ENCODE results near the gene ZBTB20.
"Not testable (repeated sequence)": the region's sequence is repeated elsewhere in the genome, so short reads cannot be mapped to it uniquely, and the experiment has no call there.

Gene ZBTB20

GRCh38 chr3:115146418-115147328 is at the start of gene ZBTB20:
ZBTB20 (minus strand) TSS chr3:115147288.
- DNase-seq (ENCODE audit: low read depth in 2 of 2) = peak; percentile 33 to 45

- peak in 1 of 2 experiments; percentile 8 for DNase-seq (ENCODE audit: low read depth in 2 of 2)
These were observed 47.4 kb upstream of the ZBTB20 start for GRCh38 chr3:115194476-115194875.

GRCh38 chr3:115190747-115191146 is 43.7 kb upstream of the ZBTB20 start:
- no peak for DNase-seq (ENCODE audit: low read depth in 2 of 2)

GRCh38 chr3:115187149-115187757 is 40.2 kb upstream of the ZBTB20 start:
- no peak for DNase-seq (ENCODE audit: low read depth in 2 of 2)

GRCh38 chr3:115186351-115187148 is 39.5 kb upstream of the ZBTB20 start:
- DNase-seq (ENCODE audit: low read depth in 2 of 2) = no peak

GRCh38 chr3:115184859-115185572 is 37.9 kb upstream of the ZBTB20 start:
- DNase-seq (ENCODE audit: low read depth in 2 of 2) = not testable (repeated sequence)

- not testable (repeated sequence) for DNase-seq (ENCODE audit: low read depth in 2 of 2)
These were observed 31.8 kb upstream of the ZBTB20 start for GRCh38 chr3:115178930-115179329.

GRCh38 chr3:115169808-115170207 is 22.7 kb upstream of the ZBTB20 start:
- DNase-seq (ENCODE audit: low read depth in 2 of 2) = no peak

GRCh38 chr3:115165701-115166100 is 18.6 kb upstream of the ZBTB20 start:
- DNase-seq (ENCODE audit: low read depth in 2 of 2) = no peak

GRCh38 chr3:115165266-115165665 is 18.2 kb upstream of the ZBTB20 start:
- DNase-seq (ENCODE audit: low read depth in 2 of 2) = no peak

- no peak for DNase-seq (ENCODE audit: low read depth in 2 of 2)
These were observed 17.5 kb upstream of the ZBTB20 start for GRCh38 chr3:115164374-115165221.

- no peak for DNase-seq (ENCODE audit: low read depth in 2 of 2)
These were observed 15.7 kb upstream of the ZBTB20 start for GRCh38 chr3:115162759-115163158.

GRCh38 chr3:115161866-115162265 is 14.8 kb upstream of the ZBTB20 start:
- DNase-seq (ENCODE audit: low read depth in 2 of 2) = no peak

- DNase-seq (ENCODE audit: low read depth in 2 of 2) = no peak
These were observed 14.2 kb upstream of the ZBTB20 start for GRCh38 chr3:115161168-115161834.

- no peak for DNase-seq (ENCODE audit: low read depth in 2 of 2)
These were observed 13.2 kb upstream of the ZBTB20 start for GRCh38 chr3:115160295-115160694.

GRCh38 chr3:115156046-115156654 is 9.1 kb upstream of the ZBTB20 start:
- DNase-seq (ENCODE audit: low read depth in 2 of 2) = no peak

GRCh38 chr3:115154611-115155010 is 7.5 kb upstream of the ZBTB20 start:
- DNase-seq (ENCODE audit: low read depth in 2 of 2) = no peak

GRCh38 chr3:115151921-115152320 is 4.8 kb upstream of the ZBTB20 start:
- no peak for DNase-seq (ENCODE audit: low read depth in 2 of 2)

- DNase-seq (ENCODE audit: low read depth in 2 of 2) = no peak
These were observed 1.2 kb upstream of the ZBTB20 start for GRCh38 chr3:115148142-115148790.

Measured in fibroblast of skin of left biceps (primary cell).